Adipocyte (in vitro differentiated cells): ENCODE measurements around the gene RIPK4.

Experiments
- DNase-seq: peaks from one replicate; pipeline ENCODE4 v3.0.0-alpha.2; 2015; ENCODE audit warnings: low read depth
- H3K27me3 ChIP-seq: replicated peaks from 2 replicates; pipeline ENCODE4 v1.7.0; 2013; ENCODE audit warnings: mild to moderate bottlenecking, low read length, moderate library complexity; ENCODE audit not compliant: control insufficient read depth, insufficient read depth
- H3K36me3 ChIP-seq: 2 replicates; pipeline ENCODE4 v1.7.0; 2013; ENCODE audit warnings: low read length, mild to moderate bottlenecking, moderate library complexity; ENCODE audit not compliant: control insufficient read depth, insufficient read depth, severe bottlenecking
- H3K4me1 ChIP-seq: 2 replicates; pipeline ENCODE4 v1.7.0; 2013; ENCODE audit warnings: mild to moderate bottlenecking, low read length, moderate library complexity; ENCODE audit not compliant: control insufficient read depth, insufficient read depth
- H3K4me3 ChIP-seq: 2 replicates; pipeline ENCODE4 v1.7.0; 2013; ENCODE audit warnings: mild to moderate bottlenecking, low read length, moderate library complexity
- H3K9ac ChIP-seq: 2 replicates; pipeline ENCODE4 v1.7.0; 2013; ENCODE audit warnings: mild to moderate bottlenecking, low read length, moderate library complexity
- H3K9me3 ChIP-seq: 2 replicates; pipeline ENCODE4 v1.7.0; 2013; ENCODE audit warnings: mild to moderate bottlenecking, low read length, moderate library complexity; ENCODE audit not compliant: control insufficient read depth

RIPK4 gene

DNA sequence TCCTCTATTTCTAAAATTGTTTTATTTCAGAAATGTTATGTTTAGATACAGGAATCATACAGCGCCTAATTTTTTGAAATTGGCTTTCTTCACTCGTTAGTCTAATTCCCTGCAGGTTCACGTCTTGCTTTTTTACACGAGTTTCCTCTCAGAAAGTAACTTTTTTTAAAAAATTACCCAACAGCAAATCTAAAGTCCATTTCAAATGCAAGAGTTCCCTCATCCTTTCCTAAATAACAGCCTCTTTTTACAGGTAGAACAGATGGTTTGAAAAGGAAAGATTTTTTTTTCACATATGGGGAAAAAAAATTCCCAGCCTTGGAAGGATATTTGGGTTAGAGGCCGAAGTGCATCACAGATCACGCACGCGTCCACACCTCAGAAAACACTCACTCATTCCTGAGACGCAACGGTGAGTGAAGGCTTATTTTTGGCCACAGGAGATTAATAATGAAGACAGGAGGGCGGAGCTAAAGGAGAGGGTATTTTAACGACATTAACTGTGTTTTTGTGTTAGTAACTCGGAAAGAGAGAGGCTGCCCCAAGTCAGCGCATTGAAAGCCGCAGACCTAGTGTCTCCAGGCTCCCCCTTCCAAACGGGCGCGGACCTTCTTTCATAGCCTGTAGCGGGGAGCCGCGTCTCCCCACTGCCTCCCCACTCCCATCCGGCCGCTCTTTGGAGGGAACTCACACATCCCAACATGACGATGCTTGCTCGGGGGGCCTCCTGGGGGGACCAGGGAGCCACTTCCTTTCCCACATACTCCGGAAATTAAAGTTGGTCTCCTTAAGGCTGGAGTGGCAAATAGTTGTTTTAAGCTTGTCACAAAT is 969 bp upstream of the RIPK4 start:
- no peak overlapping the region for H3K9ac ChIP-seq
- DNase-seq: peak; percentile 52
- no peaks in the 10 kb centered on the region for H3K9me3 ChIP-seq
- H3K4me3 ChIP-seq: peak overlapping the region; percentile 76
- H3K27me3 ChIP-seq: peaks cover 81% of the 10 kb centered on the region
- peaks cover 16% of the 10 kb centered on the region for H3K4me1 ChIP-seq
- H3K36me3 ChIP-seq: no peaks in the 10 kb centered on the region

DNA sequence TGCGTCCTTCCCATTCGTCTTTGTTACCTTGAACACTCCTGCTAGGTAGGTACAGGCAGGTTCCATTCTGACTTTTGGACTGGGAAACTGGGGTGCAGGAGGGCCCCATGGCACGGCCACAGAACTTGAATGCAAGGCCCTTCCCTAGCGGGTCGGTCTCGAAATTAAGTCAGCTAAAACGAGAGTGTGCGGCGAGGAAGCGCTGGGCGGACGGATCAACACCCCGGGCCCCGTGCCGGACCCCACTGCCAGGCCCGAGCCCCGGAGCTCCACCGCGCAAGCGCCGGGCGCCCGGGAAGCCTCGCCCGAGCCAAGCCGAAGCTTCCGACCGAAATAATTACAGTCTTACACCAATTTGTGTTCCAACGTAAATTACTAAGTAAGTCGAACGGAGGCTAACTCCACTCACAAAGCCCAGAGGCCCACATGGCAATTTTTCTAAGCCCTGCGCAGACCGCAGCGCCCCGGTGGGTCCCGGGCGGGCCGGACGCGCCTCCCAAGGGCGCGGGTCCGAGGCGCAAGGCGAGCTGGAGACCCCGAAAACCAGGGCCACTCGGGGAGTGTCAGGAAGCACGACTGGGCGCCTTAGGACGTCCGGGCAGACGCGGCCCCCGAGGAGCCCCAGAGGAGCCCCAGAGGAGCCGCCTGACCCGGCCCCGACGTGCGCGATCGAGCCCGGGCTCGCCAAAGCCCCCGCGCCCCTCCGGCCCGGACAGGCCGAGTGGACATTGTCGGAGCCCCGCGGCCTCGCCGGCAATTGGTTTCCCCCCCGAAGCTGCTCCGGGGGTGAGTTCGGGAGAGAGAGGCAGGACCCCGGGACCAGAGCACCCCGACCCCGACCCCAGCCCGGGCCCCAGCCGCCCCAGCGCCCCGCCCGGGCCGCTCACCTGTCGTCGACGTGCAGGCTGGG is 624 bp downstream of the RIPK4 start:
- no peak overlapping the region for H3K4me3 ChIP-seq
- H3K9ac ChIP-seq: no peak overlapping the region
- H3K36me3 ChIP-seq: no peaks in the 10 kb centered on the region
- H3K27me3 ChIP-seq: peaks cover 81% of the 10 kb centered on the region
- H3K4me1 ChIP-seq: peaks cover 25% of the 10 kb centered on the region
- no peaks in the 10 kb centered on the region for H3K9me3 ChIP-seq
- no peak for DNase-seq

DNA sequence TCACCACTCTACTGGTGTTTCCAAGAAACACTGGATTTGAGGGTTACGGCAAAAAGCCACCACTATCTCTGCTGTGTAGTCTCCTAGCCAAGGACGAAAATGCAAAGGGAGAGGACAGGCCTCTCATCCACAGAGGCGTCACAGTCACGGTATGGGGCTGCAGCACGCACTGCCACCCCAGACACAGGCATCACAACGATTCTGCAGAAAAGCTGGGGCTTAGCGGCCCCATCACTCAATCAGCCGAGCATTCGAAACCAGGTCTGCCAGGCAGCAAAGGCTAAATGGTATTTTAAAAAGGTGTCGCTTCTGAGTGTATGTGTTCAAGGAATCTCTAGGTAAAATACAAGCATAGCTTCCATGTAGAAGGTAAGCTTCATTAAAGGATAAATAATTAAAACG is 1.4 kb downstream of the RIPK4 start:
- H3K36me3 ChIP-seq: no peaks in the 10 kb centered on the region
- DNase-seq: no peak
- no peak overlapping the region for H3K4me3 ChIP-seq
- no peaks in the 10 kb centered on the region for H3K9me3 ChIP-seq
- H3K4me1 ChIP-seq: peaks cover 29% of the 10 kb centered on the region
- H3K9ac ChIP-seq: no peak overlapping the region
- H3K27me3 ChIP-seq: peaks cover 80% of the 10 kb centered on the region

- H3K36me3 ChIP-seq: no peaks in the 10 kb centered on the region
- no peak overlapping the region for H3K9ac ChIP-seq
- H3K9me3 ChIP-seq: no peaks in the 10 kb centered on the region
- no peak for DNase-seq
- H3K27me3 ChIP-seq: peaks cover 86% of the 10 kb centered on the region
- no peak overlapping the region for H3K4me3 ChIP-seq
- H3K4me1 ChIP-seq: peaks cover 29% of the 10 kb centered on the region
These were observed 2.1 kb downstream of the RIPK4 start for GRCh38 chr21:41764558-41765419.

DNA sequence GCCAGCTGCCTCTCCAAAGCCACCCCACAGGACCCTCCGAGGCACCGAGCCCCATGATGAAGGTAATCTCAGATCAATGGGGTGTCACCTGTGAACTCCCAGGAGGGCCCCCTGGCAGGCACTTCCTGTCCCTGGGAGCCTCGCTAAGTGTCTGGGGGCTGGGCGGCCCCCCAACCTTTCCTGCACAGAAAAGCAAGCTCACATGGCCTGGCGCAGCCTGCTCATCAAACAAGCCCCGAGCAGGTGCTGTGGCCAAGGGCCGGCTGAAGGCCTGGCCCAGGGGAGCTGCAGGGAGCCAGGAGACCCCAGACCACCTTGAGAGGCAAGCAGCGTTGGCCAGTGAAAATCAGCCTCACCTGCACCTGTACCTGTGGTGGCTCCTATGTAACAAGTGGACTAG is 2.9 kb downstream of the RIPK4 start:
- no peak overlapping the region for H3K4me3 ChIP-seq
- no peak for DNase-seq
- H3K9me3 ChIP-seq: no peaks in the 10 kb centered on the region
- peaks cover 90% of the 10 kb centered on the region for H3K27me3 ChIP-seq
- H3K9ac ChIP-seq: no peak overlapping the region
- H3K36me3 ChIP-seq: no peaks in the 10 kb centered on the region
- peaks cover 27% of the 10 kb centered on the region for H3K4me1 ChIP-seq

GRCh38 chr21:41763398-41763931 is 3.4 kb downstream of the RIPK4 start:
- no peaks in the 10 kb centered on the region for H3K36me3 ChIP-seq
- no peaks in the 10 kb centered on the region for H3K9me3 ChIP-seq
- H3K4me1 ChIP-seq: peaks cover 22% of the 10 kb centered on the region
- no peak for DNase-seq
- H3K4me3 ChIP-seq: no peak overlapping the region
- no peak overlapping the region for H3K9ac ChIP-seq
- peaks cover 84% of the 10 kb centered on the region for H3K27me3 ChIP-seq

GRCh38 chr21:41762753-41763152 is 4.1 kb downstream of the RIPK4 start:
- DNase-seq: no peak
- no peak overlapping the region for H3K4me3 ChIP-seq

DNA sequence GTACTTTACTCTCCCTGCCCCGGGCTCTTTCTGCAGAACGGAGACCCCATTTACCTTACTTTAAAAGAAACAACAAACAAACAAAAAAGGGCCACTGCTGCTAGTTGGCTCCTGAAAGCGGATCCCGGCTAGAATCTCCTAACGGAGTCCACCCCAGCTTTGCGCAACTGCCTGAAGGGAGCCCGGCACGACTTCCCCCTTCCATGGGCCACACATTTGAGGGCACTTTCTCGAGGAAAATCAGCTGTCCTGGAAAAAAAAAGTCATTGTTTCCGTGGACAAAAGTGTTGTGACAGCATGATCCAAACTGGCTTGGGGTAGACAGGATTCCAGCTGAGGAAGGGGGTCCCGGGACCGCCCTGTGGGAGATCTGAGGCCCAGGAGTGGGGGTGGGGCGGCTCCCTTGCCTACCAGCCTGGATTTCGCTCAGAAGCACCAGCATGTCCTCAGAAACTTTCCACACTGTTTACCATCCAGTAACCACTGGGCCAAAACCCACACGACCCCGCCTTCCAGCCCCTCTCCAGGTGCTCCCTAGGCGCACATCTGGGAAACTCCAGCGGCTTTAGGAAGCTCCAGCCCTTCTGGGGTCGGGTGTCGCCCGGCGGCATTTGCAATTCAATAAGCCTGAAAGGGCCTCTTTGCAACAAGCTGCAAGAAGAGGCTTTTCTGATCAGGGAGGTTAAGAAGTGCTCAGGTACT is 4.8 kb downstream of the RIPK4 start:
- H3K4me1 ChIP-seq: peaks cover 13% of the 10 kb centered on the region
- no peak for DNase-seq
- no peaks in the 10 kb centered on the region for H3K9me3 ChIP-seq
- peaks cover 71% of the 10 kb centered on the region for H3K27me3 ChIP-seq
- H3K36me3 ChIP-seq: no peaks in the 10 kb centered on the region
- H3K4me3 ChIP-seq: peak overlapping the region; percentile 58
- no peak overlapping the region for H3K9ac ChIP-seq

More at GRCh38 chr21:41762753-41763152, 4.1 kb downstream of the RIPK4 start:
- Histone ChIP-seq H3K36me3 (no peaks in the 10 kb centered on the region), H3K27me3 (peaks cover 77% of the 10 kb centered on the region), H3K9ac (no peak overlapping the region), H3K4me1 (peaks cover 15% of the 10 kb centered on the region), H3K9me3 (no peaks in the 10 kb centered on the region)

DNA sequence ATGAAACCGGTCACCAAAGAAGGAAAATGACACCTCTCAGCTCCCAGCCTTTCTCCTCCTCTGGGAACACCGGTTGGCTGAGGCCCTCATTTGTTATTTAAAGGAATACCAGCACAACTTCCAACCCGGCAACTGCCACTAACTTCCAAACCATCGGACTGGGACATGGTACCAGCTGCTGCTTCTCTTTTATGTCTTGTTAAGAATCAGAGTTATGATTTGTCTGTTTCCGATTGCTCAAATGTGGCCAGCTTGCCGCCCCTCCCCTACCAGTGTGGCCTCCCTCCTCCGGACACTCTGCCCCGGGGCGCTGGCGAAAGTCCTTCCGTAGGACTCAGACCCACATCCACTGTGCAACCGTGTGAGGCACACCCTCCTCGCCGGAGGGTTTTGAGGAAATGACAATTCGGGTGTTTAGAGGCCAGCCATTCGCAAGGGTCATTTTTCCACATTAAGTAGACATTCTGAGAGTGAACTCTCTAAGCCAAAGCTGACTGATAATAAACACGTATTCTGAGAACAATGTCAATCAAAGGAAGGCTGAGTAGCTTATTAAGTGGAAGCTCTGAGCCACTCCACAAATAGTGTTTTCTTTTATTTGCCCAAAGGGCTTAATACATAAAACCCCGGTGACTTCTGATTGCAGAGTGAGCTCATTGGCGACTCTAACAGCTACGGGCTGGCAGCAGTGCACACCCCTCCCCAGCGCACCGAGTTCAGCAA is 5.5 kb downstream of the RIPK4 start:
- H3K4me3 ChIP-seq: peak overlapping the region; percentile 58
- peak; percentile 79 for DNase-seq
- peaks cover 69% of the 10 kb centered on the region for H3K27me3 ChIP-seq

GRCh38 chr21:41760411-41760810 is 6.4 kb downstream of the RIPK4 start:
- no peaks in the 10 kb centered on the region for H3K9me3 ChIP-seq
- H3K4me1 ChIP-seq: peaks cover 13% of the 10 kb centered on the region
- no peak overlapping the region for H3K9ac ChIP-seq
- no peaks in the 10 kb centered on the region for H3K36me3 ChIP-seq
- H3K27me3 ChIP-seq: peaks cover 59% of the 10 kb centered on the region
- no peak overlapping the region for H3K4me3 ChIP-seq
- DNase-seq: no peak

More for the DNA sequence above, 5.5 kb downstream of the RIPK4 start:
- Histone ChIP-seq H3K4me1 (peaks cover 13% of the 10 kb centered on the region), H3K36me3 (no peaks in the 10 kb centered on the region), H3K9ac (no peak overlapping the region), H3K9me3 (no peaks in the 10 kb centered on the region)
